NK-92 (cell line): ENCODE results near the gene UBE2A.

Source experiments
- DNase-seq: peaks from one replicate; lab custom pipeline; 2025; ENCODE audit not compliant: unreplicated experiment; lab: John Stamatoyannopoulos, UW

Gene UBE2A

DNA sequence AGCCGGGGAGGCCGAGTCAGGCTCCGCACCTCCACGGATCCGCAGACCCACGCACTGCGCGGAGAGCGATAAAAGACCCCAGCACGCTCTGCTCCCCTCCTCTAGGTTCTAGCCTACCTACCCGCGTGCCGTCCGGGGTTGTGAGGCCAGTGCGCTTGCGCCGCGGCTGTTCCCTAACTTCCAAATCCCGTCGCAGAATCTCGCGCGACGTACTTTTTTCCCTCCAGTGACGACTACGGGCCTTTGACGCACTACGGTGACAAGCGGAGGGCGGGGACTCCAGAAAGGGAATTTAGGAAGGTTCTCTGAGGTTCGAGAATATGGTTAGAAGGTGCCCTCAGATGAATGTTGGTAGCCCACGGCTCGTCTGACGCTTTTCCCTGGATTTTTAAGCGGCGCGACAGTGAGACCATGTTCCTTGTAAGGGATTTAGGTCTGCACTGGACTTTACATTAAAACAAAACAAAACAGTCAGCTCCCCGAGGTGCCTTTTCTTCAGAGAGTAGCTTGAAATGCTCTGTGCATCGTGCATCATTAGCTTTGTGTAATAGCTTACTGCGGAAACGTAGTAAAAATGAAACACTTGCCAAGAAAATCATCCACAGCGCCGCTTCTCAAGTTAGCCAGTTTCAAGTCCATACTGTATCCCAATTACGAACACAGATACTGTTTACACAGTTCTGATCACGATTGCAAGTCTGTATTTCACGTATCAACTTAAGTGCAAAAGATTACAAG is 32.1 kb downstream of the UBE2A start, which contains the start of gene NKRF:
Gene NKRF, minus strand, starts transcription at position 145 of the 738 bp plus-strand sequence.
- peak; percentile 10 for DNase-seq

- no peak for DNase-seq
These were observed 32.6 kb downstream of the UBE2A start for GRCh38 chrX:119607018-119607389.

GRCh38 chrX:119614776-119615175 is 40.4 kb downstream of the UBE2A start:
- DNase-seq = no peak

DNA sequence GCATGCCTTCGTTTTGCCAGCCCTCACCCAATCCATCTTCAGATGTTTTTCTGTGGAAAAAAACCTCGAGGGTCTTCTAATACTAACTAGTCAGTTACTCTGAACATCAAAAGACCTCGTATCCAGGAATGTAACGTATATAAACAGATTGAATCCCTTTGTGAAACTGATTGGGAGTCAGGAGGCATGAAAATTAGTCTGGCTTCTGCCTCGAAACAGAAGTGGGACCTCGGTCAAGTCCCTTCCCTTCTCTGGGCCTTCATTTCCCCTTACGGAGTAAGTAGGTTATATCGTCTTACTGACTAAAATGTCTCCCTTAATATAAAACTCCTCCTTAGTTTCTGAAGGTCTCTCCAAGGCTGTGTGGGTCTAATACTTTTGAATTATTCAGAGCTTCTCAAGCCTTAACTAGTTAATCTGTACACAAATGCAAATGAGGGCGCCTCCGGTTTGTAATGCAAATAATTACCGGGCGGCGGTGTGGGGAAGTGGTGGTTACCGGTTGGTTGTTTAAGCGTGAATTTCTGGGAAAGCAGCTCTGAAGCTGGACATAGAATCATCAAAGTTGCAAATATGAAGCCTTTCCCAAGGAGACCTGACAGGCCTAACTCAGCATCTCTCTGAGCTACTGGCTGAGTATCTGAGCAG is 43.3 kb downstream of the UBE2A start:
- DNase-seq = no peak

- no peak for DNase-seq
These were observed 44.1 kb downstream of the UBE2A start for GRCh38 chrX:119618439-119618838.

- no peak for DNase-seq
These were observed 48.2 kb downstream of the UBE2A start for GRCh38 chrX:119622356-119623232.

DNA sequence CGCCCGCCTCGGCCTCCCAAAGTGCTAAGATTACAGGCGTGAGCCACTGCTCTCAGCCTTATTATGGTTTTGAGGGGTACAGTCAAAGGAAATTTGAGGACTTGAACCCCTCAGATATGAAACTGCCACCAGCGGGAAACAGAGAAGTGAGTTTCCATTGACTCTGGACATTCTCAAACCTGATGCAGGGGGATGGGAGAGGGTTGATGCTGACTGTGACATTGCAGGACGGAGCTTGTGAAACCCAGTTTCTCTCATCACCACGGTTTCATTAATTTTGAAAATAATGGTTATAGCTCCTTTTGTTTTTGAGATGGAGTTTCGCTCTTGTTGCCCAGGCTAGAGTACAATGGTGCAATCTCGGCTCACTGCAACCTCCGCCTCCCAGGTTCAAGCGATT is 50.1 kb downstream of the UBE2A start:
- no peak for DNase-seq

DNA sequence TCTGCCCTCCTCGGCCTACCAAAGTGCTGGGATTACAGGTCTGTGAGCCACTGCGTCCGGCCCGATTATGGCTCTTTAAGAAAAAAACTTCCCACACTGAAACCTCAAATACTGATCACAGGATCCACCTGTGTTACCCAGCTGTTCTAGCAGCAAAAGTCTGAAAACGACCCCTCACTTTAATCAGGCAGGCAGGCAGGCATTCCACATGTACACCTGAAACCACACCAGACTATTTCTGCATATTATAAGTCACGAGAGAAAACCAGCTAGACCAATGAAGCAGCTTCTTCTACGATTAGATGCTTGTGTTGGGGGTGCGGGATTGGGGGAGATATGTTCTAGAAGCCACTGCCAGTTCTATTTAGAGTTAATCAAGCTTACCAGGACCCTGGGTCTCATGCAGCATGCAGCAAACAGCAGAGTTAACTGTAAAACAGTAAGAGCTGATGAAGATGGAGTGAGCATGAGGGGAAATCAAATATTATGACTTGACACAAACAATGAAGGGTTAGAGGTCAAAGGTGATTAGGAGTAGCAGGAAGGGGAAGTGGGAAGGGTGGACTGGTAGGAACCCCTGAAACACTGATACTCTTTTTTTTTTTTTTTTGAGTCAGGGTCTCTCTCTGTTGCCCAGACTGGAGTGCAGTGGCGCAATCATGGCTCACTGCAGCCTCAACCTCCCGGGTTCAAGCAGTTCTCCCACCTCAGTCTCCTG is 50.7 kb downstream of the UBE2A start:
- no peak for DNase-seq

- DNase-seq = no peak
These were observed 51.5 kb downstream of the UBE2A start for GRCh38 chrX:119625843-119626242.
